Measurements from ENCODE around the gene OSBP. TPM values are rescaled to one million over a fixed set of nuclear protein-coding genes. Genes with fewer than 3 reads are reported as not detected.
"Not testable (repeated sequence)": the region's sequence is repeated elsewhere in the genome, so short reads cannot be mapped to it uniquely, and the experiment has no call there.

OSBP gene
- total and polyA plus RNA-seq, 2 donors, result 23.3 to 45.2 TPM

DNA sequence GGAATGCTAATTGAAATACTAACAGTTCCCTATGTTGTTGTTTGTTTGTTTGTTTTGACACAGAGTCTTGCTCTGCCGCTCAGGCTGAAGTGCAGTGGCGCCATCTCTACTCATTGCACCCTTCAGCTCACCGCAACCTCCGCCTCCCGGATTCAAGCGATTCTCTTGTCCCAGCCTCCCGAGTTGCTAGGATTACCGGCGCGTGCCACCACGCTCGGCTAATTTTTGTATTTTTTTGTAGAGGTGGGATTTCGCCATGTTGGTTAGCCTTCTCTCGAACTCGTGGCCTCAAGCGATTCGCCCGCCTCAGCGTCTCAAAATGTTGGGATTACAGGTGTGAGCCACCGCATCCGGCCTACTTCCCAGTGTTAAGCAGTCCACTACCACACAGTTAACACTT, 62.3 kb downstream of the OSBP start:
- no peak for DNase-seq (ENCODE audit: extremely low spot score)
- Histone ChIP-seq H3K27ac (ENCODE audit: low read depth) (no peak overlapping the region), H3K36me3 (ENCODE audit: insufficient read depth) (no peaks in the 10 kb centered on the region), H3K4me3 (ENCODE audit: low read depth, low read length) (no peak overlapping the region), H3K4me1 (ENCODE audit: insufficient read depth) (no peaks in the 10 kb centered on the region)
- 96% methylated on average over 21 of the region's 21 CpGs for WGBS

DNA sequence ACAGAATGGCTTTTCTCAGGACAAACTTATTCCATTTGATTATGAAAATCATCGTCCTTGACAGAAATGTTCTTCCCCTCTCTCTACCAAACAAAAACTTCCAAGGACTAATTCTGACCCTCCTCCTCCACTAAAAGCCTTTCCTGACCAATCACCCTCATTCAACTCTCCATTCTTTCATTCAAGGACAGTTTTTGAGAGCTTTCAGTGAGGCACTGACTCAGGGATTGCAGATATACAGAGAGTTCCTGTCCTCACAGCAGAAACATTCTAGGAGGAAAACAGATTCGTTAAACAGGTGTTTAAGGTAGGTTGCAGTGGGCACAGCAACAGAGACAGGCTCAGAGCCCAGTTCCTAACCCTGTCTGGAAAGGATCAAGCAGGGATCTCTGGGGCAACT, 62.7 kb downstream of the OSBP start:
- Histone ChIP-seq H3K27ac (ENCODE audit: low read depth) (no peak overlapping the region), H3K36me3 (ENCODE audit: insufficient read depth) (no peaks in the 10 kb centered on the region), H3K4me1 (ENCODE audit: insufficient read depth) (no peaks in the 10 kb centered on the region), H3K4me3 (ENCODE audit: low read depth, low read length) (no peak overlapping the region)
- 59% methylated on average over 2 of the region's 2 CpGs for WGBS
- no peak for DNase-seq (ENCODE audit: extremely low spot score)

DNA sequence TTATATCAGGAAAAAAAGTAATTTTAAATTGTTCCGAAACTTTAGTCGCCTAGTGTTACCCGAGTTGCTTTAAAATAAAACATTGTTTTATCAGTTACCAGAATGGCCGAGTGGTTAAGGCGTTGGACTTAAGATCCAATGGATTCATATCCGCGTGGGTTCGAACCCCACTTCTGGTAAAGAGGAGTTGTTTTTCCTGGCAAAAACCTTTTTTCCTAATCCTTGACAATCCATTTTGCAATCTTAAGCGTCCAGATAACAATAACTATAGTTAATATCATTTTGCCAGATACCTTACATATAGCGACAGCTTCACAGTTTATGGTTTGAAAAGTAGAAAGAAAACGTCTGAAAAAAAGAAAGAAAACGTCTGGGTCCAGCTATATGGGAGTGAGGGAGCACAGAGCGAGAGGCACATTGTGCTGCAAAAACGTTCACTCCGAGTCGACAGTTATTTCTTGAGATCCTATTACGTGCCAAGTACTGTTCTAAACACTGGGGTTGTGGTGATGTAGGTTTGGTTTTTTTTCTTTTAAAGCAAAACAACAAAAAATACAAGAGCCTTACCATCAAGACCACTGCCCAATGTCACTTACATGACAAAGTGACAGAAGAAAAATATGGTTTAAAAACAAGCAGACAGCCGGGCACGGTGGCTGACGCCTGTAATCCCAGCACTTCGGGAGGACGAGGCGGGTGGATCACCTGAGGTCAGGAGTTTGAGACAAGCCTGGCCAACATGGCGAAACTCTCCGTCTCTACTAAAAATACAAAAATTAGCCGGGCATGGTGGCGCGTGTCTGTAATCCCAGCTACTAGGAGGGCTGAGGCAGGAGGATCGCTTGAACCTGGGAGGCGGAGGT, 63.7 kb downstream of the OSBP start:
- Histone ChIP-seq H3K4me3 (ENCODE audit: low read depth, low read length) (peak overlapping the region; percentile 29), H3K4me1 (ENCODE audit: insufficient read depth) (no peaks in the 10 kb centered on the region), H3K36me3 (ENCODE audit: insufficient read depth) (no peaks in the 10 kb centered on the region), H3K27ac (ENCODE audit: low read depth) (no peak overlapping the region)
- DNase-seq (ENCODE audit: extremely low spot score), result peak; percentile 69
- 14% methylated on average over 30 of the region's 30 CpGs for whole genome bisulfite sequencing

DNA sequence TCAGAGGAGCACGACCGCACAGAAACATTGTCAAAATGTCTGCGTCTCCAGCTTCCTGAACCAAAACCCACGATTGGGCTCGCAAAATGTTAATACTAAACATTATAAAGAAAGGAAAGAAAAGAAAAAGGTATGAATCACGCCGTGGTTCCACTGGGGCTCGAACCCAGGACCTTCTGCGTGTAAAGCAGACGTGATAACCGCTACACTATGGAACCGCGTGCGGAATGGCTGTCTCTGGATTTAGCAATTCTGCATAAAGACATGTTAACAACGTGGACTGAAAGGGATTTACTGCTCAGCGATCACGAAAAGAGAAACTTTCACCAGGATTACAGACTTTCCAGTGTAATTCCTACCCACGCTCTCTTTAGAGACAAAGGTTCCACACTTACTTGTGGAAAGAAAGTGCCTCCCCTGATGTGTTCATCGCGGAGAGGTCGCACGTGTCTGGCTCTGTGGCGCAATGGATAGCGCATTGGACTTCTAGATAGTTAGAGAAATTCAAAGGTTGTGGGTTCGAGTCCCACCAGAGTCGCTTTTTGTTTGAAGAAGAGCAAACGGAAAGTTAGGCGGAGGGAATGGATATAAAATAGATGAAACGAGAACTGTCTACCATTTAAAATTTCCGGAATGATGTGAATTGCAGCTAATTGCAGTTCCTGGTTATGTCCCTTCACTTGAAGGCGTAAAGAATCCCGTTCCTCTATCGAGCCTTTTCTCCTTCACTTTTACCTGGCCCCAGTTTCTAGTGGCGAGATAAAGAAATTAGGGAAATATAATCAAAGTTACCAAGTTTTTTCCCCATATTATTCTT, 64.5 kb downstream of the OSBP start:
- Histone ChIP-seq H3K27ac (ENCODE audit: low read depth) (peak overlapping the region; percentile 40), H3K4me1 (ENCODE audit: insufficient read depth) (no peaks in the 10 kb centered on the region), H3K4me3 (ENCODE audit: low read depth, low read length) (peak overlapping the region; percentile 29), H3K36me3 (ENCODE audit: insufficient read depth) (no peaks in the 10 kb centered on the region)
- peak; percentile 89 for DNase-seq (ENCODE audit: extremely low spot score)
- WGBS, result under 1% methylated on average over 34 of the region's 34 CpGs

DNA sequence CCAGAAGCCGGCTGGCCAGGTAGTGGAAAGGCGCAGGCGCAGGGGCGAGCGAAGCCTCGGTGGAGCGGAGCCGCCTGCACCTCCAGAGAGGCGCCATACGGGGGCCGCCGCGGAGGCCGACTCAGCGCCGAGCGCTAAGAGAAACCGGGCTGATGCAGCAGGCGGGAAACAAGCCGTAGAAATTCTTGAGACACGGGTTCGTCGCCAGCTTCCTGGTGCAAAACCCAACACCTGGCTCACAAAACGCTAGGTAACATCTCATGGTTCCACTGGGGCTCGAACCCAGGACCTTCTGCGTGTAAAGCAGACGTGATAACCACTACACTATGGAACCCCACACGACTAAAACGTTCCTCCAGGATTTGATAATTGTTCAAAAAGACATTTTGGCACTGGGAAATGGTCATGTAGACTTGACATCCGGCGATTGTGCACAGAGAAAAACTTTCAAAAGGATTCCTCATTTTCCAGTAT, 65.2 kb downstream of the OSBP start:
- no peaks in the 10 kb centered on the region for H3K36me3 ChIP-seq (ENCODE audit: insufficient read depth)
- H3K27ac ChIP-seq (ENCODE audit: low read depth), result peak overlapping the region; percentile 53
- DNase-seq (ENCODE audit: extremely low spot score), result peak; percentile 94
- WGBS, result under 1% methylated on average over 31 of the region's 31 CpGs
- H3K4me3 ChIP-seq (ENCODE audit: low read depth, low read length), result peak overlapping the region; percentile 29
- H3K4me1 ChIP-seq (ENCODE audit: insufficient read depth), result no peaks in the 10 kb centered on the region

DNA sequence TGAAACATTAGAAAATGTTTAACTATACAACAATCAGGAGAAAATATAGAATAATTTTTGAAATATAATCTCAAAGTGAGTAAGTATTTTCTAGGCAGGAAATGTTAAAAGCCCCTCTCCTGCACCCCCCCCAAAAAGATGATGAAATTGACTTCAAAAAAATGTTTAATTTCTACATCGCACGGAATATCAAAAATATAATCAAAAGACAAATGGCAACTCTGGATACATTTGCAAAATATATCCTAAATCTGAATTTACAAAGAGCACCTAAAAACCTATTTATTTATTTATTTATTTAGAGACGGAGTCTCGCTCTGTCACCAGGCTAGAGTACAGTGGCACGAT, 67.3 kb downstream of the OSBP start:
- H3K4me1 ChIP-seq (ENCODE audit: insufficient read depth), result no peaks in the 10 kb centered on the region
- no peak overlapping the region for H3K4me3 ChIP-seq (ENCODE audit: low read depth, low read length)
- DNase-seq (ENCODE audit: extremely low spot score), result no peak
- H3K36me3 ChIP-seq (ENCODE audit: insufficient read depth), result no peaks in the 10 kb centered on the region
- H3K27ac ChIP-seq (ENCODE audit: low read depth), result no peak overlapping the region
- 97% methylated on average over 5 of the region's 5 CpGs for WGBS

DNA sequence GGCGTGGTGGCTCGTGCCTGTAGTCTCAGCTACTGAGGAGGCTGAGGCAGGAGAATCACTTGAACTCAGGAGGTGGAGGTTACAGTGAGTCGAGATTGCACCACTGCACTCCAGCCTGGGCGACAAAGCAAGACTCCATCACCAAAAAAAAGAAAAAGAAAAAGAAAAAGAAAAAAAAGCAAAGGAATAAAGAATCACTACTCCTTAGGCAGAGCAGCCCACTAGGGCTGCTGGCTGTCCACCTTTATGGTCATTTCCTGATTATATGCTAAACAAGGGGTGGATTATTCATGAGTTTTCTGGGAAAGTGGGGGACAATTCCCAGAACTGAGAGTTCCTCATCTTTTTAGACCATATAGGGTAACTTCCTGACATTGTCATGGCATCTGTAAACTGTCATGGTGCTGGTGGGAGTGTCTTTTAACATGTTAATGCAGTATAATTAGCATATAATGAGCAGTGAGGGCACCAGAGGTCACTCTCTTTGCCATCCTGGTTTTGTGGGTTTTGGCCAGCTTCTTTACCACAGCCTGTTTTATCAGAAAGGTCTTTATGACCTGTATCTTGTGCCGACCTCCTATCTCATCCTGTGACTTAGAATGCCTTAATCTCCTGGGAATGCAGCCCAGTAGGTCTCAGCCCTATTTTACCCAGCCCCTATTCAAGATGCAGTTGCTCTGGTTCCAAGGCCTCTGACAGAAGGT, 67.8 kb downstream of the OSBP start:
- not testable (repeated sequence) for H3K4me1 ChIP-seq (ENCODE audit: insufficient read depth); H3K4me3 ChIP-seq (ENCODE audit: low read depth, low read length); DNase-seq (ENCODE audit: extremely low spot score); H3K36me3 ChIP-seq (ENCODE audit: insufficient read depth); H3K27ac ChIP-seq (ENCODE audit: low read depth)
- 77% methylated on average over 5 of the region's 5 CpGs for WGBS

DNA sequence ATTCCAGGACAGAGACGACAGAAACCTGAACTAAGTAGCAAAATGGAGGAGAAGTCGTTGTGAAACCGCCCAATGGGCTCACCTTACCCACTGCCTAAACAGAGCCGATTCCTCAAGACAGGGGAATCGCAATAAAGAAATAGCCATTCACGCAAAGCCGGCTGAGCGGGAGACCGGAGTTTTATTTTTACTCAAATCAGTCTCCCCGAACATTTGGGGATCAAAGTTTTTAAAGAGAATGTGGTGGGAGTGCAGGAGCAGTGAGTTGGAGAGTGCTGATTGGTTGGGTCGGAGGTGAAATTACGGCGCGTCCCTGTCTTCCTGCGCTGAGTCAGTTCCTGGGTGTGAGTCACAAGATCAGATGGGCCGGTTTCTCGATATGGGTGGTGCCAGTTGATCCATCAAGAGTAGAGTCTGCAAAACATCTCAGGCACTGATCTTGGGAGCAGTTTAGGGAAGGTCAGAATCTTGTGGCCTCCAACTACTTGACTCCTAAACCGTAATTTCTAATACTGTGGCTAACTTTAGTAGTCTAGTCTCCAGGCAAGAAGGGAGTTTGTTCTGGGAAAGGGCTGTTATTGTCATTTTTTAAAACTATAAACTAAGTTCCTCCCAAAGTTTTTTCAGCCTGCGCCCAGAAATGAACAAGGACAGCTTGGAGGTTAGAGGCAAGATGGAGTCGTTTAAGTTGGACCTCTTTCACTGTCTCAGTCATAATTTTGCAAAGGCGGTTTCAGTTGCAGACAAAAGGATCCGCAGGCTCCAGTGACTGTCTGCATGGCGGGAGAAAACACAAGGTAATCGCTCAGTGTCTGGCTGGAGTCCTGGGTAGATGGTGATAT, 70.2 kb downstream of the OSBP start:
- H3K27ac ChIP-seq (ENCODE audit: low read depth), result no peak overlapping the region

DNA sequence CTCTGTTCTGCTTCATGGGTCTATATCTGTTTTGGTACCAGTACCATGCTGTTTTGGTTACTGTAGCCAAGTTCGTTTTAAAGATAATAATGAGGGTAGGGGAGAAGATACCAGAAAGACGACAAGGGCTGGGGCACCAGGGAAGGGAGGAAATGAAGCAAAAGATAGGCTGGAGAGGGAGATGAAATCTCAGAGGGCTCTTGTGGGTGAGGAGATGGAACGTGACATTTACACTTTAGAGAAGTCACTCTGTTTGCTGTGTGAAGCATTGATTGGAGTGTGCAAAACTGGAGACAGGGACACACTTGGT, 70.8 kb downstream of the OSBP start:
- no peak overlapping the region for H3K4me3 ChIP-seq (ENCODE audit: low read depth, low read length)
- DNase-seq (ENCODE audit: extremely low spot score), result no peak
- H3K4me1 ChIP-seq (ENCODE audit: insufficient read depth), result no peaks in the 10 kb centered on the region
- H3K27ac ChIP-seq (ENCODE audit: low read depth), result no peak overlapping the region
- WGBS, result 78% methylated on average over 3 of the region's 3 CpGs
- H3K36me3 ChIP-seq (ENCODE audit: insufficient read depth), result no peaks in the 10 kb centered on the region

More for the DNA sequence above, 70.2 kb downstream of the OSBP start:
- no peak overlapping the region for H3K4me3 ChIP-seq (ENCODE audit: low read depth, low read length)
- H3K4me1 ChIP-seq (ENCODE audit: insufficient read depth), result no peaks in the 10 kb centered on the region
- 91% methylated on average over 24 of the region's 24 CpGs for WGBS
- H3K36me3 ChIP-seq (ENCODE audit: insufficient read depth), result no peaks in the 10 kb centered on the region
- no peak for DNase-seq (ENCODE audit: extremely low spot score)

DNA sequence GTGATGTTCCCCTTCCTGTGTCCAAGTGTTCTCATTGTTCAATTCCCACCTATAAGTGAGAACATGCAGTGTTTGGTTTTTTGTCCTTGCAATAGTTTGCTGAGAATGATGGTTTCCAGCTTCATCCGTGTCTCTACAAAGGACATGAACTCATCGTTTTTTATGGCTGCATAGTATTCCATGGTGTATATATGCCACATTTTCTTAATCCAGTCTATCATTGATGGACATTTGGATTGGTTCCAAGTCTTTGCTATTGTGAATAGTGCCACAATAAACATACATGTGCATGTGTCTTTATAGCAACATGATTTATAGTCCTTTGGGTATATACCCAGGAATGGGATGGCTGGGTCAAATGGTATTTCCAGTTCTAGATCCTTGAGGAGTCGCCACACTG, 71.9 kb downstream of the OSBP start:
- H3K36me3 ChIP-seq (ENCODE audit: insufficient read depth); H3K4me3 ChIP-seq (ENCODE audit: low read depth, low read length); H3K4me1 ChIP-seq (ENCODE audit: insufficient read depth); H3K27ac ChIP-seq (ENCODE audit: low read depth); DNase-seq (ENCODE audit: extremely low spot score): not testable (repeated sequence)
- 88% methylated on average over 3 of the region's 3 CpGs for WGBS

DNA sequence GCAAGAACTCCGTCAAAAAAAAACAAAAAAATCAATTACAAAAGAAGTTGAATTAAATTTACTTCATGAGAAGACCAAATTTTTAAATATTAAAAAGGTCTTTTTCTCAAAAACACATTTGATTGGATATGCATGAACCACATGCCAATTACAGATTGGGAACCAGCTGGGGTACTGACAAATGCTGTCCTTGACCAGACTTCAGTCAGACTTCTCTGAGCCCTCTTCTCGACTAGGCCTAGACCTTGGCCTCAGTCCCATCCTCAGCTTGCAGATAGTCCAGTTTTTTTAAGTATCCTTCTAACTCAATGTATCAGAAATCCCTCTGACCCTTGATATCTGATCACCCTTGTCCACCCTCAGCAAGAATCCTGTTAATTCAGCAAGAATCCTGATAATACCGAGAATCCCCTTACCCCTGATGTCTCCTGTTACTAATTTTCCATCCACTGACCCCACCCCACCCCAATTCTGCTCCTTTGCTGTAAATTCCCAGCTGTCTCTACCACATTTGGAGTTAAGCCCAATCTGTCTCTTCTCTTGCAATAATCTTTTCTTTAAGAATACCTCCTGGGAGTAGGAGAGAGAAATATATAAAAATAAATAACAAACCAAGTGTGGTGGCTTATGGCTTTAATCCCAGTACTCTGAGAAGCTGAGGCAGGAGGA, 73.3 kb downstream of the OSBP start:
- no peak overlapping the region for H3K4me3 ChIP-seq (ENCODE audit: low read depth, low read length)
- H3K4me1 ChIP-seq (ENCODE audit: insufficient read depth), result no peaks in the 10 kb centered on the region
- H3K27ac ChIP-seq (ENCODE audit: low read depth), result no peak overlapping the region
- WGBS, result 64% methylated on average over 3 of the region's 3 CpGs
- no peaks in the 10 kb centered on the region for H3K36me3 ChIP-seq (ENCODE audit: insufficient read depth)
- DNase-seq (ENCODE audit: extremely low spot score), result no peak

DNA sequence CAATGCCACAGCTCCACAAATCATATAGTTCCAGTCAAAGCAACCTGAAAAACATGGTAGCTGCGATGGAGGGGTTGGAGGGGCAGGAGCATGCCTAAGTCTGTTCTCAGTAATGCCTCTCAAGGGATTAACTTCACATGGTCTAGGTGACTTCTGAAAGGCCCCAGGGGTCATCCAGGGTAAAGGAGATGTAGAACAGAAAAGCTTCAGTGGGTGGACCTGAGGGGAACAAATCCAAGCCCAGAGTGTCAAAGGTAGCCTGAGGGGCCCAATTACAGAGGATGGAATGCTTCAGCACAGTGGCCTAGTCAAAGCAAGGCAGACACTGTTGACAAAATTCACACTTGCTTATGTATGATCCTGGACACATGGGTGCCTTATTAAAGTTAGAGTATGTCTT, 80.9 kb downstream of the OSBP start:
- DNase-seq (ENCODE audit: extremely low spot score), result no peak
- Histone ChIP-seq H3K27ac (ENCODE audit: low read depth) (no peak overlapping the region), H3K4me1 (ENCODE audit: insufficient read depth) (no peaks in the 10 kb centered on the region), H3K36me3 (ENCODE audit: insufficient read depth) (no peaks in the 10 kb centered on the region), H3K4me3 (ENCODE audit: low read depth, low read length) (no peak overlapping the region)
- 91% methylated on average over 1 of the region's 1 CpG for WGBS

DNA sequence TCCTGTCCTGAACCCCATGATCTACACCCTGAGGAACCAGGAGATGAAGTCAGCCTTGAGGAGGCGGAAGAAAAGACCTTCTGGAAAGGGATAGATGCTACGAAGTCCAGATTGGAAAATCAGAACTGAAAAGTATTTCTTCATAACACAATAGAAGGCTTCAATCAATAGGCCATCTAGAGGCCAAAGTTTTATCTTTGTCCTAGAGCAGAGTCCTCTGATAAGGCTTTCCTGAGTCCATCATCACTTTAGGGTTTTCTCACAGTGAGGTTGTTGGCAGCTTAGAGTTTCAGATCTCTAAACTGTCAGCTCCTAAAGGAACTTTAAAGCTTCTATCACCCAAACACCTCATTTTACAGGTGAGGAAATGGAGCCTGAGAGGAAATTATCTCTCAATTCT, 83.0 kb downstream of the OSBP start:
- Histone ChIP-seq H3K36me3 (ENCODE audit: insufficient read depth) (no peaks in the 10 kb centered on the region), H3K4me1 (ENCODE audit: insufficient read depth) (no peaks in the 10 kb centered on the region), H3K4me3 (ENCODE audit: low read depth, low read length) (no peak overlapping the region), H3K27ac (ENCODE audit: low read depth) (no peak overlapping the region)
- WGBS, result 85% methylated on average over 2 of the region's 2 CpGs
- no peak for DNase-seq (ENCODE audit: extremely low spot score)

All from urinary bladder (tissue), 4 donors.